ENCODE results near the gene TRPM6. TPM values are rescaled to one million over a fixed set of nuclear protein-coding genes. Genes with fewer than 3 reads are reported as not detected.

Gene TRPM6
- total and polyA plus RNA-seq, 2 experiments from 2014 or later = 0.23 to 0.87 TPM

- Mint-ChIP-seq H3K4me1 (peaks cover 29% of the 10 kb centered on the region), H3K4me3 (0 out of 3 replicates have a peak overlapping the region, but pooled peaks have one; percentile 13), H3K36me3 (ENCODE audit: low read depth) (no peaks in the 10 kb centered on the region), H3K27me3 (ENCODE audit: insufficient read depth, low read depth, poor library complexity) (no peaks in the 10 kb centered on the region), H3K27ac (no peak overlapping the region), H3K9me3 (no peaks in the 10 kb centered on the region)
- Histone ChIP-seq H3K27me3 (ENCODE audit: insufficient read depth) (no peaks in the 10 kb centered on the region), H3K9me2 (ENCODE audit: insufficient read depth) (peaks cover 3% of the 10 kb centered on the region; the same call in 1 of the 2 replicates), H4K20me1 (replicated peaks; ENCODE audit: insufficient read depth) (no peaks in the 10 kb centered on the region), H3K79me2 (replicated peaks; ENCODE audit: insufficient read depth) (no peaks in the 10 kb centered on the region), H3K27ac (ENCODE audit: low read depth) (no peak overlapping the region), H3K36me3 (ENCODE audit: insufficient read depth) (no peaks in the 10 kb centered on the region), H3K4me3 (no peak overlapping the region), H3F3A (replicated peaks; ENCODE audit: low read depth) (no peaks in the 10 kb centered on the region), H3K4me2 (peak overlapping the region; percentile 6; the same call in 1 of the 2 replicates), H2AFZ (no peak overlapping the region), H3K4me1 (ENCODE audit: insufficient read depth) (peaks cover 30% of the 10 kb centered on the region)
- DNase-seq (ENCODE audit: low spot score) = peak; percentile 31
- TF ChIP-seq EZH2phosphoT487 (IDR thresholded peaks at IDR 0.05; ENCODE audit: unreplicated experiment) (no peak), STAT1 (IDR thresholded peaks at IDR 0.05; ENCODE audit: unreplicated experiment) (no peak), ZNF331 (CRISPR knock-in tag; IDR thresholded peaks at IDR 0.05; ENCODE audit: low read depth) (no peak), EZH2 (IDR thresholded peaks at IDR 0.05; ENCODE audit: low read depth, unreplicated experiment) (no peak), ZNF114 (CRISPR knock-in tag; IDR thresholded peaks at IDR 0.05) (no peak), NANOG (IDR thresholded peaks at IDR 0.05; ENCODE audit: borderline replicate concordance) (no peak), CREB1 (CRISPR knock-in tag; IDR thresholded peaks at IDR 0.05; ENCODE audit: low read depth) (no peak), CTCF (conservative IDR thresholded peaks at IDR 0.05; ENCODE audit: low read depth in 2 of 2) (no peak)
- TF ChIP-seq, protein P1, sequence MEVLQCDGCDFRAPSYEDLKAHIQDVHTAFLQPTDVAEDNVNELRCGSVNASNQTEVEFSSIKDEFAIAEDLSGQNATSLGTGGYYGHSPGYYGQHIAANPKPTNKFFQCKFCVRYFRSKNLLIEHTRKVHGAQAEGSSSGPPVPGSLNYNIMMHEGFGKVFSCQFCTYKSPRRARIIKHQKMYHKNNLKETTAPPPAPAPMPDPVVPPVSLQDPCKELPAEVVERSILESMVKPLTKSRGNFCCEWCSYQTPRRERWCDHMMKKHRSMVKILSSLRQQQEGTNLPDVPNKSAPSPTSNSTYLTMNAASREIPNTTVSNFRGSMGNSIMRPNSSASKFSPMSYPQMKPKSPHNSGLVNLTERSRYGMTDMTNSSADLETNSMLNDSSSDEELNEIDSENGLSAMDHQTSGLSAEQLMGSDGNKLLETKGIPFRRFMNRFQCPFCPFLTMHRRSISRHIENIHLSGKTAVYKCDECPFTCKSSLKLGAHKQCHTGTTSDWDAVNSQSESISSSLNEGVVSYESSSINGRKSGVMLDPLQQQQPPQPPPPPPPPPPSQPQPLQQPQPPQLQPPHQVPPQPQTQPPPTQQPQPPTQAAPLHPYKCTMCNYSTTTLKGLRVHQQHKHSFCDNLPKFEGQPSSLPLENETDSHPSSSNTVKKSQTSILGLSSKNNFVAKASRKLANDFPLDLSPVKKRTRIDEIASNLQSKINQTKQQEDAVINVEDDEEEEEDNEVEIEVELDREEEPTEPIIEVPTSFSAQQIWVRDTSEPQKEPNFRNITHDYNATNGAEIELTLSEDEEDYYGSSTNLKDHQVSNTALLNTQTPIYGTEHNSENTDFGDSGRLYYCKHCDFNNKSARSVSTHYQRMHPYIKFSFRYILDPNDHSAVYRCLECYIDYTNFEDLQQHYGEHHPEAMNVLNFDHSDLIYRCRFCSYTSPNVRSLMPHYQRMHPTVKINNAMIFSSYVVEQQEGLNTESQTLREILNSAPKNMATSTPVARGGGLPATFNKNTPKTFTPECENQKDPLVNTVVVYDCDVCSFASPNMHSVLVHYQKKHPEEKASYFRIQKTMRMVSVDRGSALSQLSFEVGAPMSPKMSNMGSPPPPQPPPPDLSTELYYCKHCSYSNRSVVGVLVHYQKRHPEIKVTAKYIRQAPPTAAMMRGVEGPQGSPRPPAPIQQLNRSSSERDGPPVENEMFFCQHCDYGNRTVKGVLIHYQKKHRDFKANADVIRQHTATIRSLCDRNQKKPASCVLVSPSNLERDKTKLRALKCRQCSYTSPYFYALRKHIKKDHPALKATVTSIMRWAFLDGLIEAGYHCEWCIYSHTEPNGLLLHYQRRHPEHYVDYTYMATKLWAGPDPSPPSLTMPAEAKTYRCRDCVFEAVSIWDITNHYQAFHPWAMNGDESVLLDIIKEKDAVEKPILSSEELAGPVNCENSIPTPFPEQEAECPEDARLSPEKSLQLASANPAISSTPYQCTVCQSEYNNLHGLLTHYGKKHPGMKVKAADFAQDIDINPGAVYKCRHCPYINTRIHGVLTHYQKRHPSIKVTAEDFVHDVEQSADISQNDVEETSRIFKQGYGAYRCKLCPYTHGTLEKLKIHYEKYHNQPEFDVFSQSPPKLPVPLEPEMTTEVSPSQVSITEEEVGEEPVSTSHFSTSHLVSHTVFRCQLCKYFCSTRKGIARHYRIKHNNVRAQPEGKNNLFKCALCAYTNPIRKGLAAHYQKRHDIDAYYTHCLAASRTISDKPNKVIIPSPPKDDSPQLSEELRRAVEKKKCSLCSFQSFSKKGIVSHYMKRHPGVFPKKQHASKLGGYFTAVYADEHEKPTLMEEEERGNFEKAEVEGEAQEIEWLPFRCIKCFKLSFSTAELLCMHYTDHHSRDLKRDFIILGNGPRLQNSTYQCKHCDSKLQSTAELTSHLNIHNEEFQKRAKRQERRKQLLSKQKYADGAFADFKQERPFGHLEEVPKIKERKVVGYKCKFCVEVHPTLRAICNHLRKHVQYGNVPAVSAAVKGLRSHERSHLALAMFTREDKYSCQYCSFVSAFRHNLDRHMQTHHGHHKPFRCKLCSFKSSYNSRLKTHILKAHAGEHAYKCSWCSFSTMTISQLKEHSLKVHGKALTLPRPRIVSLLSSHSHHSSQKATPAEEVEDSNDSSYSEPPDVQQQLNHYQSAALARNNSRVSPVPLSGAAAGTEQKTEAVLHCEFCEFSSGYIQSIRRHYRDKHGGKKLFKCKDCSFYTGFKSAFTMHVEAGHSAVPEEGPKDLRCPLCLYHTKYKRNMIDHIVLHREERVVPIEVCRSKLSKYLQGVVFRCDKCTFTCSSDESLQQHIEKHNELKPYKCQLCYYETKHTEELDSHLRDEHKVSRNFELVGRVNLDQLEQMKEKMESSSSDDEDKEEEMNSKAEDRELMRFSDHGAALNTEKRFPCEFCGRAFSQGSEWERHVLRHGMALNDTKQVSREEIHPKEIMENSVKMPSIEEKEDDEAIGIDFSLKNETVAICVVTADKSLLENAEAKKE (CRISPR knock-in tag; IDR thresholded peaks at IDR 0.05) = no peak
- TF ChIP-seq, protein P2, sequence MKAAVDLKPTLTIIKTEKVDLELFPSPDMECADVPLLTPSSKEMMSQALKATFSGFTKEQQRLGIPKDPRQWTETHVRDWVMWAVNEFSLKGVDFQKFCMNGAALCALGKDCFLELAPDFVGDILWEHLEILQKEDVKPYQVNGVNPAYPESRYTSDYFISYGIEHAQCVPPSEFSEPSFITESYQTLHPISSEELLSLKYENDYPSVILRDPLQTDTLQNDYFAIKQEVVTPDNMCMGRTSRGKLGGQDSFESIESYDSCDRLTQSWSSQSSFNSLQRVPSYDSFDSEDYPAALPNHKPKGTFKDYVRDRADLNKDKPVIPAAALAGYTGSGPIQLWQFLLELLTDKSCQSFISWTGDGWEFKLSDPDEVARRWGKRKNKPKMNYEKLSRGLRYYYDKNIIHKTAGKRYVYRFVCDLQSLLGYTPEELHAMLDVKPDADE (IDR thresholded peaks at IDR 0.05) = no peak
- ATAC-seq = peak; percentile 27; the same call in 1 of the 3 replicates
Measured at GRCh38 chr9:74728176-74728575, 159.5 kb downstream of the TRPM6 start.
